Ovary (tissue), 3 donors: ENCODE measurements around the gene AQP9.

Source experiments
- CTCF ChIP-seq, 3 donors: fragments of 450-650 bp in 2 of 3; fragments of 200-600 bp in 1 of 3; IDR thresholded peaks; one replicate each; pipeline versions ENCODE4 v1.5.1 to v1.8.0; 2016 to 2022; ENCODE audit warnings: antibody characterized with exemption in 3 of 3, mild to moderate bottlenecking in 1 of 3
- EP300 ChIP-seq: sonication (generic); formaldehyde crosslinking; IDR thresholded peaks from one replicate; pipeline ENCODE4 v1.6.1; 2017; ENCODE audit warnings: antibody characterized with exemption
- POLR2A ChIP-seq: fragments of 450-650 bp; IDR thresholded peaks from one replicate; pipeline ENCODE4 v1.6.1; 2017; ENCODE audit warnings: antibody characterized with exemption, mild to moderate bottlenecking, moderate library complexity
- donor health status: DM: no; HTN: no; CAD: no.

- no peak for TF ChIP-seq CTCF (IDR thresholded peaks at IDR 0.05)
- no peak for TF ChIP-seq POLR2A
- no peak for TF ChIP-seq EP300
Measured at GRCh38 chr15:58167095-58167691, 29.0 kb downstream of the AQP9 start.
